Germinal center (tissue), 1 donor: Measurements from ENCODE around the gene GPR108.

Experiments
- DNase-seq: peaks from one replicate; pipeline ENCODE4 v3.0.0; 2012; ENCODE audit warnings: mixed read lengths, low spot score

Gene GPR108

GRCh38 chr19:6737873-6738786 is 750 bp upstream of the GPR108 start:
- peak; percentile 75 for DNase-seq

GRCh38 chr19:6736917-6737283 is 480 bp downstream of the GPR108 start:
- no peak for DNase-seq

- DNase-seq: peak; percentile 71
These were observed 1.0 kb downstream of the GPR108 start for GRCh38 chr19:6736169-6736916.

GRCh38 chr19:6735181-6735911 is 2.0 kb downstream of the GPR108 start:
- DNase-seq: no peak

GRCh38 chr19:6734096-6734696 is 3.2 kb downstream of the GPR108 start:
- no peak for DNase-seq

- DNase-seq: no peak
These were observed 3.9 kb downstream of the GPR108 start for GRCh38 chr19:6733338-6734095.

GRCh38 chr19:6732803-6733337 is 4.5 kb downstream of the GPR108 start:
- no peak for DNase-seq

GRCh38 chr19:6731822-6732221 is 5.6 kb downstream of the GPR108 start:
- no peak for DNase-seq

- no peak for DNase-seq
These were observed 6.3 kb downstream of the GPR108 start for GRCh38 chr19:6730941-6731670.

GRCh38 chr19:6730153-6730804 is 7.1 kb downstream of the GPR108 start:
- DNase-seq: no peak

- DNase-seq: no peak
These were observed 7.7 kb downstream of the GPR108 start for GRCh38 chr19:6729573-6730152.

- DNase-seq: peak; percentile 27
These were observed 9.0 kb downstream of the GPR108 start for GRCh38 chr19:6728346-6728745.

GRCh38 chr19:6725513-6726231 is 11.7 kb downstream of the GPR108 start:
- no peak for DNase-seq

GRCh38 chr19:6724631-6725492 is 12.5 kb downstream of the GPR108 start:
- no peak for DNase-seq

- DNase-seq: no peak
These were observed 13.6 kb downstream of the GPR108 start for GRCh38 chr19:6723738-6724137.

GRCh38 chr19:6723108-6723618 is 14.2 kb downstream of the GPR108 start:
- DNase-seq: no peak

- peak; percentile 59 for DNase-seq
These were observed 15.6 kb downstream of the GPR108 start for GRCh38 chr19:6721773-6722172.

- no peak for DNase-seq
These were observed 16.3 kb downstream of the GPR108 start for GRCh38 chr19:6721138-6721474.
